HepG2 (cell line): ENCODE measurements around the gene WASHC3. TPM values are rescaled to one million over a fixed set of nuclear protein-coding genes. Genes with fewer than 3 reads are reported as not detected.
A peak's percentile ranks its signal among the peaks of the same experiment; 100 is the strongest.

ENCODE experiments used
- ATAC-seq: fragments of 200-7000 bp; cut with Tn5 transposase; 3 replicates; pipeline ENCODE4 v1.9.1; 2020; ENCODE audit warnings: mild to moderate bottlenecking, moderate library complexity
- BruUV-seq: library from RNA; stranded (reverse); fragments of 400-500 nt; replicated peaks from 2 replicates; lab custom pipeline; 2021; lab: Mats Ljungman, UMichigan
- CTCF ChIA-PET: fragments of 300-600 bp; formaldehyde crosslinking; extraction: SDS; loops from one replicate; lab custom pipeline; 2021; ENCODE audit warnings: low total read pairs, inconsistent platforms, low intra/inter-chr PET ratio; lab: Yijun Ruan, JAX
- POLR2A ChIA-PET: fragments of 350-600 bp; sonication (Branson Sonifier 250); formaldehyde crosslinking; loops from one replicate; lab custom pipeline; 2020; ENCODE audit warnings: antibody characterized with exemption, inconsistent platforms; lab: Yijun Ruan, JAX
- DNase-seq: peaks from one replicate; pipeline ENCODE4 v3.0.0-alpha.2; 2015; ENCODE audit warnings: low spot score
- FAIRE-seq: peaks from 3 replicates; lab custom pipeline; 2011; peaks lifted over from hg19 to GRCh38; lab: Jason Lieb, UNC
- H2AFZ ChIP-seq: one replicate; pipeline ENCODE4 v1.6.1; 2011; ENCODE audit warnings: low read length, inconsistent platforms
- H3K27ac ChIP-seq: fragments of 300-600 bp; 3 replicates; pipeline ENCODE4 v1.8.0; 2011; ENCODE audit warnings: mixed run types, mild to moderate bottlenecking, mixed read lengths, low read length, inconsistent platforms; ENCODE audit not compliant: insufficient read depth; ENCODE audit errors: extremely low read length
- H3K27me3 ChIP-seq, 2 experiments: fragments of 200-600 bp in 1 of 2; 2 replicates in 1 of 2; 3 replicates in 1 of 2; pipeline versions ENCODE4 v1.6.0 to v1.8.0; 2011; ENCODE audit warnings: low read length in 2 of 2, mild to moderate bottlenecking in 2 of 2, moderate library complexity in 2 of 2, inconsistent platforms in 1 of 2; ENCODE audit not compliant: insufficient read depth in 2 of 2, control insufficient read depth in 1 of 2
- H3K36me3 ChIP-seq, 2 experiments: fragments of 200-600 bp in 1 of 2; replicated peaks in 1 of 2; 2 replicates in 1 of 2; 3 replicates in 1 of 2; pipeline versions ENCODE4 v1.5.1 to v1.8.0; 2011; ENCODE audit warnings: low read length in 2 of 2, inconsistent platforms in 1 of 2; ENCODE audit not compliant: insufficient read depth in 2 of 2, control insufficient read depth in 1 of 2
- H3K4me1 ChIP-seq: 2 replicates; pipeline ENCODE4 v1.5.1; 2012; ENCODE audit warnings: low read length, inconsistent platforms; ENCODE audit not compliant: insufficient read depth
- H3K4me2 ChIP-seq: 2 replicates; pipeline ENCODE4 v1.6.0; 2011; ENCODE audit warnings: low read depth, low read length, inconsistent platforms
- H3K4me3 ChIP-seq, 3 experiments: fragments of 200-600 bp in 1 of 3; sonication (generic), shearing (Covaris generic) in 1 of 3; replicated peaks in 1 of 3; 2 replicates each; pipeline ENCODE4 v1.5.1; 2011 to 2016; ENCODE audit warnings: low read length in 3 of 3, inconsistent platforms in 2 of 3, low read depth in 2 of 3, mild to moderate bottlenecking in 2 of 3, control low read depth in 1 of 3, mixed read lengths in 1 of 3; ENCODE audit not compliant: insufficient read depth in 1 of 3
- H3K79me2 ChIP-seq: one replicate; pipeline ENCODE4 v1.6.1; 2011; ENCODE audit warnings: low read length, inconsistent platforms; ENCODE audit not compliant: insufficient read depth
- H3K9ac ChIP-seq: 2 replicates; pipeline ENCODE4 v1.6.0; 2011; ENCODE audit warnings: mild to moderate bottlenecking, low read depth, low read length, inconsistent platforms; ENCODE audit not compliant: insufficient read depth
- H3K9me3 ChIP-seq: 2 replicates; pipeline ENCODE4 v1.5.1; 2012; ENCODE audit warnings: mild to moderate bottlenecking, low read length
- H4K20me1 ChIP-seq: 2 replicates; pipeline ENCODE4 v1.6.0; 2011; ENCODE audit warnings: inconsistent platforms, mild to moderate bottlenecking, low read length, moderate library complexity; ENCODE audit not compliant: insufficient read depth
- BCL6 ChIP-seq: IDR thresholded peaks from 2 replicates; pipeline ENCODE4 v1.6.1; 2016; ENCODE audit warnings: missing genetic modification reagents, missing compliant biosample characterization
- CEBPG ChIP-seq: IDR thresholded peaks from 2 replicates; pipeline ENCODE4 v1.6.1; 2016
- FOXA3 ChIP-seq: IDR thresholded peaks from 2 replicates; pipeline ENCODE4 v1.6.1; 2016; ENCODE audit warnings: missing genetic modification reagents, missing compliant biosample characterization
- HDAC1 ChIP-seq: sonication (generic); formaldehyde crosslinking; IDR thresholded peaks from 2 replicates; pipeline ENCODE4 v1.5.1; 2020; ENCODE audit warnings: mild to moderate bottlenecking, missing genetic modification reagents
- REL ChIP-seq: sonication (generic); formaldehyde crosslinking; conservative IDR thresholded peaks from 2 replicates; pipeline ENCODE4 v1.8.0; 2022; ENCODE audit warnings: mild to moderate bottlenecking, missing genetic modification reagents, moderate library complexity
- SMAD1 ChIP-seq: sonication (generic); formaldehyde crosslinking; IDR thresholded peaks from 2 replicates; pipeline ENCODE4 v1.4.0; 2020; ENCODE audit warnings: missing genetic modification reagents, low read depth, mild to moderate bottlenecking, borderline replicate concordance
- ZBTB7A ChIP-seq: sonication (generic); formaldehyde crosslinking; IDR thresholded peaks from 2 replicates; pipeline ENCODE4 v1.8.0; 2022; ENCODE audit warnings: mild to moderate bottlenecking, missing genetic modification reagents
- ZFP90 ChIP-seq: sonication (generic); formaldehyde crosslinking; IDR thresholded peaks from 2 replicates; pipeline ENCODE4 v1.8.0; 2022; ENCODE audit warnings: missing genetic modification reagents, mild to moderate bottlenecking, inconsistent platforms, borderline replicate concordance
- ZNF230 ChIP-seq: sonication (generic); formaldehyde crosslinking; IDR thresholded peaks from 2 replicates; pipeline ENCODE4 v1.4.0; 2020; ENCODE audit warnings: mild to moderate bottlenecking, missing genetic modification reagents
- ZNF232 ChIP-seq: sonication (generic); formaldehyde crosslinking; IDR thresholded peaks from 2 replicates; pipeline ENCODE4 v1.4.0; 2020; ENCODE audit warnings: missing genetic modification reagents, borderline replicate concordance
- ZNF530 ChIP-seq: sonication (generic); formaldehyde crosslinking; IDR thresholded peaks from 2 replicates; pipeline ENCODE4 v1.5.0; 2020; ENCODE audit warnings: low read depth, mild to moderate bottlenecking, missing genetic modification reagents
- ZNF720 ChIP-seq: sonication (generic); formaldehyde crosslinking; IDR thresholded peaks from 2 replicates; pipeline ENCODE4 v1.4.0; 2020; ENCODE audit warnings: missing genetic modification reagents
- ZNF772 ChIP-seq: sonication (generic); formaldehyde crosslinking; IDR thresholded peaks from 2 replicates; pipeline ENCODE4 v1.5.0; 2020; ENCODE audit warnings: mild to moderate bottlenecking, missing genetic modification reagents
- WGBS: methylation state at CpG from one replicate; pipeline ENCODE4 v1.1.6; 2017; ENCODE audit warnings: low lambda C conversion rate; 5-methylcytosine and 5-hydroxymethylcytosine counted together
- in situ Hi-C: cut with HindIII; loops from 2 replicates; pipeline ENCODE4 v1.10.0; 2017; ENCODE audit warnings: low pct_unique_long_range_greater_than_20kb; ENCODE audit not compliant: extremely low pct_ligation_motif_present
- intact Hi-C: fragments of 100-400 bp; cut with micrococcal nuclease; formaldehyde crosslinking; loops from one replicate; pipeline ENCODE4 v1.10.0; 2022; ENCODE audit not compliant: unreplicated experiment
- polyA plus RNA-seq, 8 experiments: library from polyadenylated mRNA; depleted of rRNA in 3 of 8; stranded (reverse) in 7 of 8; unstranded in 1 of 8; fragments of >200 nt; fragmentation: Illumina TruSeq in 4 of 8; extraction: Trizol in 4 of 8; gene quantifications; 2 replicates each; pipeline versions ENCODE4 v1.2.1 to v1.2.3, GENCODE V29; 2011 to 2016; ENCODE audit warnings: low read depth in 4 of 8, missing spikeins in 1 of 8, mixed read lengths in 1 of 8; ENCODE audit not compliant: insufficient read depth in 1 of 8
- total RNA-seq, 5 experiments: library from RNA; depleted of rRNA; stranded (reverse); fragments of >200 nt; fragmentation: Illumina TruSeq; extraction: Trizol; gene quantifications; 2 replicates each; pipeline ENCODE4 v1.2.3, GENCODE V29; 2016; ENCODE audit warnings: low read depth in 1 of 5
- TF ChIP-seq, protein P1 (sequence below): sonication (generic); formaldehyde crosslinking; IDR thresholded peaks from 2 replicates; pipeline ENCODE4 v1.4.0; 2020; ENCODE audit warnings: mild to moderate bottlenecking, missing genetic modification reagents
- TF ChIP-seq, protein P2 (sequence below): IDR thresholded peaks from 2 replicates; pipeline ENCODE4 v1.6.1; 2016
- TF ChIP-seq, protein P3 (sequence below): sonication (generic); formaldehyde crosslinking; IDR thresholded peaks from 2 replicates; pipeline ENCODE4 v1.9.0; 2022; ENCODE audit warnings: missing genetic modification reagents, mild to moderate bottlenecking, borderline replicate concordance

WASHC3 gene
- total and polyA plus RNA-seq, 2 of the 13 experiments (the other 11 are each of a cell fraction or from before 2014, with no cell fraction given): 32.7 to 47.3 TPM

DNA sequence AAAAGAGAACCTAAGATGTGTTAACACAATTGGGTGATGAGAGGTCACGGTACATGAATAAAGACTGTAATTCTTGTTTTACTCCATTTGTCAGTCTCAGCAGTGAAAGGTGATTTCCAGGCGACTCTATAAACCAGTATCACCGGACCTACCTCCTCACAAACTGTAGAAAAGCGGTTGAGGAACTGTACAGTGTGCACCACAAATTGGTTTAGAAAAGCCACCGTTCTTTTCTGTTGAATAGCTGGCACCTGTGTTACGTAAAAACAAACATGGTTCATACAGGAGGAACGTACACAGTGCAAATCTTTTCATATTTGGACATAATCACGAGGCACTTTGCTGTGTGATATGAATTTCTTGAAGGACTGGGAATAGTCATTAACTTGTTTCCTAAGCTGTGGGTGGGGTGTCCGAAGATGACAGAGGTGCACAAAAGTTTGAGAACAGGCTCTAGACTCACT is 663 bp downstream of the WASHC3 start:
- no TSS peak for BruUV-seq
- H3K36me3 ChIP-seq: no peaks in the 10 kb centered on the region
- 12% methylated on average over 9 of the region's 9 CpGs for WGBS
- H3K27ac ChIP-seq: peak overlapping the region; percentile 63
- intact Hi-C loops: loop anchor here (5.0 kb wide), 1 partner anchor 114 kb away; no protein-coding TSS in a partner anchor
- H3K4me1 ChIP-seq: peaks cover 42% of the 10 kb centered on the region
- no peaks in the 10 kb centered on the region for H3K79me2 ChIP-seq
- POLR2A ChIA-PET: interaction anchor here (0.7 to 1.8 kb wide), 5 partner anchors 36 to 790 kb away, joined by 3 to 14 read pairs (median 3); partner anchors contain the start of genes NUP37 and PARPBP
- peak; percentile 13 for ATAC-seq
- peak overlapping the region; percentile 36 for H2AFZ ChIP-seq
- CTCF ChIA-PET: no interaction called here
- H3K4me3 ChIP-seq: peak overlapping the region; percentile 76 to 92 (median 85)
- H3K9ac ChIP-seq: peak overlapping the region; percentile 81
- FAIRE-seq: no peak
- no peaks in the 10 kb centered on the region for H4K20me1 ChIP-seq
- no peaks in the 10 kb centered on the region for H3K9me3 ChIP-seq
- no peaks in the 10 kb centered on the region; a peak in 1 of 5 replicates for H3K27me3 ChIP-seq
- peak; percentile 12 for DNase-seq
- H3K4me2 ChIP-seq: peak overlapping the region; percentile 77
- in situ Hi-C loops: no loop called here
- TF ChIP-seq, protein P1, sequence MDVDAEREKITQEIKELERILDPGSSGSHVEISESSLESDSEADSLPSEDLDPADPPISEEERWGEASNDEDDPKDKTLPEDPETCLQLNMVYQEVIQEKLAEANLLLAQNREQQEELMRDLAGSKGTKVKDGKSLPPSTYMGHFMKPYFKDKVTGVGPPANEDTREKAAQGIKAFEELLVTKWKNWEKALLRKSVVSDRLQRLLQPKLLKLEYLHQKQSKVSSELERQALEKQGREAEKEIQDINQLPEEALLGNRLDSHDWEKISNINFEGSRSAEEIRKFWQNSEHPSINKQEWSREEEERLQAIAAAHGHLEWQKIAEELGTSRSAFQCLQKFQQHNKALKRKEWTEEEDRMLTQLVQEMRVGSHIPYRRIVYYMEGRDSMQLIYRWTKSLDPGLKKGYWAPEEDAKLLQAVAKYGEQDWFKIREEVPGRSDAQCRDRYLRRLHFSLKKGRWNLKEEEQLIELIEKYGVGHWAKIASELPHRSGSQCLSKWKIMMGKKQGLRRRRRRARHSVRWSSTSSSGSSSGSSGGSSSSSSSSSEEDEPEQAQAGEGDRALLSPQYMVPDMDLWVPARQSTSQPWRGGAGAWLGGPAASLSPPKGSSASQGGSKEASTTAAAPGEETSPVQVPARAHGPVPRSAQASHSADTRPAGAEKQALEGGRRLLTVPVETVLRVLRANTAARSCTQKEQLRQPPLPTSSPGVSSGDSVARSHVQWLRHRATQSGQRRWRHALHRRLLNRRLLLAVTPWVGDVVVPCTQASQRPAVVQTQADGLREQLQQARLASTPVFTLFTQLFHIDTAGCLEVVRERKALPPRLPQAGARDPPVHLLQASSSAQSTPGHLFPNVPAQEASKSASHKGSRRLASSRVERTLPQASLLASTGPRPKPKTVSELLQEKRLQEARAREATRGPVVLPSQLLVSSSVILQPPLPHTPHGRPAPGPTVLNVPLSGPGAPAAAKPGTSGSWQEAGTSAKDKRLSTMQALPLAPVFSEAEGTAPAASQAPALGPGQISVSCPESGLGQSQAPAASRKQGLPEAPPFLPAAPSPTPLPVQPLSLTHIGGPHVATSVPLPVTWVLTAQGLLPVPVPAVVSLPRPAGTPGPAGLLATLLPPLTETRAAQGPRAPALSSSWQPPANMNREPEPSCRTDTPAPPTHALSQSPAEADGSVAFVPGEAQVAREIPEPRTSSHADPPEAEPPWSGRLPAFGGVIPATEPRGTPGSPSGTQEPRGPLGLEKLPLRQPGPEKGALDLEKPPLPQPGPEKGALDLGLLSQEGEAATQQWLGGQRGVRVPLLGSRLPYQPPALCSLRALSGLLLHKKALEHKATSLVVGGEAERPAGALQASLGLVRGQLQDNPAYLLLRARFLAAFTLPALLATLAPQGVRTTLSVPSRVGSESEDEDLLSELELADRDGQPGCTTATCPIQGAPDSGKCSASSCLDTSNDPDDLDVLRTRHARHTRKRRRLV: no peak
- TF ChIP-seq FOXA3 (CRISPR knock-in tag) (peak; percentile 53), REL (CRISPR knock-in tag) (no peak), ZNF530 (no peak), BCL6 (CRISPR knock-in tag) (0 out of 2 replicates have a peak, but pooled peaks have one; percentile 7), ZNF232 (no peak), ZFP90 (CRISPR knock-in tag) (no peak), ZNF772 (CRISPR knock-in tag) (no peak), ZNF230 (CRISPR knock-in tag) (0 out of 2 replicates have a peak, but pooled peaks have one; percentile 44), ZBTB7A (no peak), ZNF720 (no peak), CEBPG (CRISPR knock-in tag) (0 out of 2 replicates have a peak, but pooled peaks have one; percentile 10), SMAD1 (CRISPR knock-in tag) (no peak), HDAC1 (CRISPR knock-in tag) (0 out of 2 replicates have a peak, but pooled peaks have one; percentile 19)
- TF ChIP-seq, protein P2, sequence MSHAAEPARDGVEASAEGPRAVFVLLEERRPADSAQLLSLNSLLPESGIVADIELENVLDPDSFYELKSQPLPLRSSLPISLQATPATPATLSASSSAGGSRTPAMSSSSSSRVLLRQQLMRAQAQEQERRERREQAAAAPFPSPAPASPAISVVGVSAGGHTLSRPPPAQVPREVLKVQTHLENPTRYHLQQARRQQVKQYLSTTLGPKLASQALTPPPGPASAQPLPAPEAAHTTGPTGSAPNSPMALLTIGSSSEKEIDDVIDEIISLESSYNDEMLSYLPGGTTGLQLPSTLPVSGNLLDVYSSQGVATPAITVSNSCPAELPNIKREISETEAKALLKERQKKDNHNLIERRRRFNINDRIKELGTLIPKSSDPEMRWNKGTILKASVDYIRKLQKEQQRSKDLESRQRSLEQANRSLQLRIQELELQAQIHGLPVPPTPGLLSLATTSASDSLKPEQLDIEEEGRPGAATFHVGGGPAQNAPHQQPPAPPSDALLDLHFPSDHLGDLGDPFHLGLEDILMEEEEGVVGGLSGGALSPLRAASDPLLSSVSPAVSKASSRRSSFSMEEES: no peak
- TF ChIP-seq, protein P3, sequence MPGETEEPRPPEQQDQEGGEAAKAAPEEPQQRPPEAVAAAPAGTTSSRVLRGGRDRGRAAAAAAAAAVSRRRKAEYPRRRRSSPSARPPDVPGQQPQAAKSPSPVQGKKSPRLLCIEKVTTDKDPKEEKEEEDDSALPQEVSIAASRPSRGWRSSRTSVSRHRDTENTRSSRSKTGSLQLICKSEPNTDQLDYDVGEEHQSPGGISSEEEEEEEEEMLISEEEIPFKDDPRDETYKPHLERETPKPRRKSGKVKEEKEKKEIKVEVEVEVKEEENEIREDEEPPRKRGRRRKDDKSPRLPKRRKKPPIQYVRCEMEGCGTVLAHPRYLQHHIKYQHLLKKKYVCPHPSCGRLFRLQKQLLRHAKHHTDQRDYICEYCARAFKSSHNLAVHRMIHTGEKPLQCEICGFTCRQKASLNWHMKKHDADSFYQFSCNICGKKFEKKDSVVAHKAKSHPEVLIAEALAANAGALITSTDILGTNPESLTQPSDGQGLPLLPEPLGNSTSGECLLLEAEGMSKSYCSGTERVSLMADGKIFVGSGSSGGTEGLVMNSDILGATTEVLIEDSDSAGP (CRISPR knock-in tag): 0 out of 2 replicates have a peak, but pooled peaks have one; percentile 13
